Naive thymus-derived CD8-positive, alpha-beta T cell (primary cell): ENCODE results near the gene ARHGEF19. TPM values are rescaled to one million over a fixed set of nuclear protein-coding genes. Genes with fewer than 3 reads are reported as not detected.
"Not testable (repeated sequence)": the region's sequence is repeated elsewhere in the genome, so short reads cannot be mapped to it uniquely, and the experiment has no call there.

Experiments used
- ATAC-seq, 2 donors: fragments of 150-1000 bp; cut with Tn5 transposase in 1 of 2; sonication (Bioruptor Pico), chemical (Tn5 transposase) in 1 of 2; 1 replicate in 1 of 2; 2 replicates in 1 of 2; pipeline ENCODE4 v1.10.0; 2021; ENCODE audit warnings: mild to moderate bottlenecking in 2 of 2, moderate library complexity in 2 of 2
- POLR2A ChIA-PET: fragments of 350-600 bp; sonication (Branson Sonifier 250); formaldehyde crosslinking; loops from one replicate; lab custom pipeline; 2021; ENCODE audit warnings: antibody characterized with exemption; lab: Charles Lee
- DNase-seq, 10 donors: peaks; one replicate each; pipeline versions ENCODE4 v3.0.0 to v3.0.0-alpha.2; 2020 to 2022
- H3K27ac Mint-ChIP-seq, 10 donors: one replicate each; pipeline ENCODE4 v1.8.0; 2020 to 2022; ENCODE audit warnings: mild to moderate bottlenecking in 10 of 10, mixed read lengths in 10 of 10, moderate library complexity in 4 of 10, inconsistent platforms in 1 of 10
- H3K27me3 Mint-ChIP-seq, 5 donors: one replicate each; pipeline ENCODE4 v1.8.0; 2021 to 2022; ENCODE audit warnings: mixed read lengths in 5 of 5
- H3K36me3 Mint-ChIP-seq, 3 donors: one replicate each; pipeline ENCODE4 v1.8.0; 2020 to 2022; ENCODE audit warnings: mixed read lengths in 3 of 3, mild to moderate bottlenecking in 2 of 3, inconsistent platforms in 1 of 3
- H3K4me1 Mint-ChIP-seq, 4 donors: one replicate each; pipeline ENCODE4 v1.8.0; 2021 to 2022; ENCODE audit warnings: mixed read lengths in 4 of 4
- H3K4me3 Mint-ChIP-seq, 10 donors: one replicate each; pipeline ENCODE4 v1.8.0; 2020 to 2022; ENCODE audit warnings: mild to moderate bottlenecking in 10 of 10, mixed read lengths in 10 of 10, moderate library complexity in 6 of 10, inconsistent platforms in 1 of 10
- H3K9me3 Mint-ChIP-seq, 9 donors: one replicate each; pipeline ENCODE4 v1.8.0; 2020 to 2022; ENCODE audit warnings: mixed read lengths in 9 of 9, mild to moderate bottlenecking in 3 of 9, inconsistent platforms in 1 of 9, moderate library complexity in 1 of 9
- polyA plus RNA-seq, 3 donors: library from polyadenylated mRNA; unstranded; fragments of 300-500 nt; fragmentation: Illumina TruSeq; gene quantifications; one replicate each; pipeline ENCODE4 v1.2.3, GENCODE V29; 2021
- total RNA-seq, 8 experiments: library from RNA in 2 of 8; stranded (reverse) in 2 of 8; gene quantifications; one replicate each; pipeline ENCODE4 v1.2.3 and lab custom pipeline; 2021 to 2026

Gene ARHGEF19
- total and polyA plus RNA-seq, 5 experiments from 2014 or later: 6.4 to 12.7 (median 8.9) TPM

- no peak overlapping the region for H3K4me3 Mint-ChIP-seq
These were observed 38.1 kb downstream of the ARHGEF19 start for GRCh38 chr1:16174261-16174868.

GRCh38 chr1:16173447-16174260, 38.8 kb downstream of the ARHGEF19 start:
- Mint-ChIP-seq H3K4me1 (peaks cover 4 to 12% (median 10%) of the 10 kb centered on the region in 4 donors), H3K4me3 (no peak overlapping the region), H3K27ac (no peak overlapping the region), H3K36me3 (no peaks in the 10 kb centered on the region), H3K9me3 (no peaks in the 10 kb centered on the region), H3K27me3 (peaks cover 0 to 8% (median 2%) of the 10 kb centered on the region in 5 donors)
- DNase-seq (no peak), ATAC-seq (no peak)
- POLR2A ChIA-PET: no interaction called here

More at GRCh38 chr1:16174261-16174868, 38.1 kb downstream of the ARHGEF19 start:
- Mint-ChIP-seq H3K36me3 (no peaks in the 10 kb centered on the region), H3K27me3 (peaks cover 0 to 8% (median 2%) of the 10 kb centered on the region in 5 donors), H3K9me3 (no peaks in the 10 kb centered on the region), H3K4me1 (peaks cover 1 to 4% (median 3%) of the 10 kb centered on the region in 4 donors), H3K27ac (no peak overlapping the region)
- ATAC-seq (no peak), DNase-seq (no peak)
- POLR2A ChIA-PET: no interaction called here

GRCh38 chr1:16172964-16173446, 39.4 kb downstream of the ARHGEF19 start:
- Mint-ChIP-seq H3K9me3 (no peaks in the 10 kb centered on the region), H3K27ac (no peak overlapping the region), H3K4me1 (peaks cover 5 to 18% (median 16%) of the 10 kb centered on the region in 4 donors), H3K4me3 (no peak overlapping the region), H3K36me3 (no peaks in the 10 kb centered on the region), H3K27me3 (peaks cover 0 to 8% (median 2%) of the 10 kb centered on the region in 5 donors)
- ATAC-seq (no peak), DNase-seq (no peak)
- POLR2A ChIA-PET: no interaction called here

GRCh38 chr1:16172218-16172830, 40.1 kb downstream of the ARHGEF19 start:
- H3K27ac Mint-ChIP-seq: no peak overlapping the region
- DNase-seq (no peak), ATAC-seq (no peak)
- no peaks in the 10 kb centered on the region for H3K9me3 Mint-ChIP-seq
- H3K4me1 Mint-ChIP-seq: peaks cover 5 to 19% (median 17%) of the 10 kb centered on the region in 4 donors
- H3K4me3 Mint-ChIP-seq: no peak overlapping the region
- POLR2A ChIA-PET: no interaction called here
- H3K27me3 Mint-ChIP-seq: peaks cover 0 to 8% (median 2%) of the 10 kb centered on the region in 5 donors
- H3K36me3 Mint-ChIP-seq: no peaks in the 10 kb centered on the region

- Mint-ChIP-seq H3K27ac (no peak overlapping the region), H3K4me1 (peaks cover 5 to 20% (median 18%) of the 10 kb centered on the region in 4 donors), H3K4me3 (no peak overlapping the region), H3K9me3 (no peaks in the 10 kb centered on the region), H3K27me3 (peaks cover 0 to 8% (median 2%) of the 10 kb centered on the region in 5 donors), H3K36me3 (no peaks in the 10 kb centered on the region)
- POLR2A ChIA-PET: interaction anchor here (0.7 kb wide), 1 partner anchor 117 kb away, joined by 3 read pairs; no protein-coding TSS in a partner anchor
- no peak for ATAC-seq
- no peak for DNase-seq
These were observed 40.9 kb downstream of the ARHGEF19 start for GRCh38 chr1:16171314-16172151.

- no peak for DNase-seq
- POLR2A ChIA-PET: no interaction called here
- H3K27me3 Mint-ChIP-seq: peaks cover 0 to 7% (median 2%) of the 10 kb centered on the region in 5 donors
- H3K4me3 Mint-ChIP-seq: no peak overlapping the region
- H3K4me1 Mint-ChIP-seq: peaks cover 13 to 33% (median 29%) of the 10 kb centered on the region in 4 donors
- H3K36me3 Mint-ChIP-seq: no peaks in the 10 kb centered on the region
- ATAC-seq: no peak
- H3K9me3 Mint-ChIP-seq: no peaks in the 10 kb centered on the region
- no peak overlapping the region for H3K27ac Mint-ChIP-seq
These were observed 42.2 kb downstream of the ARHGEF19 start for GRCh38 chr1:16170283-16170673.

GRCh38 chr1:16168622-16169360, 43.7 kb downstream of the ARHGEF19 start:
- ATAC-seq (no peak), DNase-seq (no peak)
- H3K4me1 Mint-ChIP-seq: peaks cover 23 to 45% (median 42%) of the 10 kb centered on the region in 4 donors
- H3K9me3 Mint-ChIP-seq: no peaks in the 10 kb centered on the region
- no peaks in the 10 kb centered on the region for H3K36me3 Mint-ChIP-seq
- peak overlapping the region in 8 of 10 donors; percentile 3 to 89 (median 55) for H3K27ac Mint-ChIP-seq
- POLR2A ChIA-PET: interaction anchor here (1.2 to 1.4 kb wide), 2 partner anchors 12 to 15 kb away, joined by 3 to 6 read pairs; no protein-coding TSS in a partner anchor
- peaks cover 0 to 6% (median 2%) of the 10 kb centered on the region in 5 donors for H3K27me3 Mint-ChIP-seq
- H3K4me3 Mint-ChIP-seq: peak overlapping the region; percentile 33 to 82 (median 74)

- H3K4me1 Mint-ChIP-seq: peaks cover 25 to 52% (median 49%) of the 10 kb centered on the region in 4 donors
These were observed 44.3 kb downstream of the ARHGEF19 start for GRCh38 chr1:16168144-16168495.

GRCh38 chr1:16167331-16168143, 44.9 kb downstream of the ARHGEF19 start:
- H3K27ac Mint-ChIP-seq: peak overlapping the region in 2 of 10 donors; percentile 59 to 64
- ATAC-seq: peak; percentile 87 to 92
- no peaks in the 10 kb centered on the region for H3K9me3 Mint-ChIP-seq
- H3K4me3 Mint-ChIP-seq: peak overlapping the region in 9 of 10 donors; percentile 33 to 82 (median 73)
- H3K27me3 Mint-ChIP-seq: peaks cover 0 to 3% (median 2%) of the 10 kb centered on the region in 5 donors
- peaks cover 29 to 58% (median 54%) of the 10 kb centered on the region in 4 donors for H3K4me1 Mint-ChIP-seq
- DNase-seq: peak; percentile 56 to 84 (median 72)
- H3K36me3 Mint-ChIP-seq: no peaks in the 10 kb centered on the region
- POLR2A ChIA-PET: no interaction called here

More at GRCh38 chr1:16168144-16168495, 44.3 kb downstream of the ARHGEF19 start:
- H3K27me3 Mint-ChIP-seq, ATAC-seq, H3K9me3 Mint-ChIP-seq, DNase-seq, H3K36me3 Mint-ChIP-seq: not testable (repeated sequence)
- peak overlapping the region; percentile 33 to 82 (median 74) for H3K4me3 Mint-ChIP-seq
- peak overlapping the region in 3 of 10 donors; percentile 14 to 89 (median 64) for H3K27ac Mint-ChIP-seq
- POLR2A ChIA-PET: interaction anchor here (1.2 to 1.4 kb wide), 2 partner anchors 11 to 14 kb away, joined by 3 to 6 read pairs; no protein-coding TSS in a partner anchor

- DNase-seq (no peak), ATAC-seq (no peak)
- POLR2A ChIA-PET: interaction anchor here (0.7 to 0.9 kb wide), 2 partner anchors 11 to 850 kb away, joined by 3 read pairs; partner anchors contain the start of gene EPHA2
- H3K27ac Mint-ChIP-seq: peak overlapping the region in 3 of 10 donors; percentile 30 to 75 (median 41)
- H3K36me3 Mint-ChIP-seq: no peaks in the 10 kb centered on the region
- peaks cover 0 to 2% (median 2%) of the 10 kb centered on the region in 5 donors for H3K27me3 Mint-ChIP-seq
- H3K9me3 Mint-ChIP-seq: no peaks in the 10 kb centered on the region
- peak overlapping the region in 7 of 10 donors; percentile 16 to 44 (median 27) for H3K4me3 Mint-ChIP-seq
- H3K4me1 Mint-ChIP-seq: peaks cover 37 to 71% (median 66%) of the 10 kb centered on the region in 4 donors
These were observed 46.3 kb downstream of the ARHGEF19 start for GRCh38 chr1:16166117-16166516.
